Activated T-helper 1 cell treated with anti-CD3 and anti-CD28 coated beads, Interleukin-12 subunit alpha, Interleukin-12 subunit beta, Interleukin-2, Interleukin-4 antibody, amounts not matched to agents 30 ng/mL and 10 ng/mL and 1 ng/mL, durations not matched to agents 14 hours and 24 hours and 36 hours (primary cell): Measurements from ENCODE around the gene ZNF468. TPM values are rescaled to one million over a fixed set of nuclear protein-coding genes. Genes with fewer than 3 reads are reported as not detected.
"Not testable (repeated sequence)": the region's sequence is repeated elsewhere in the genome, so short reads cannot be mapped to it uniquely, and the experiment has no call there.

Experiments used
- DNase-seq: peaks from one replicate; pipeline ENCODE4 v3.0.0; 2021; ENCODE audit warnings: low spot score
- H3K27ac Mint-ChIP-seq: one replicate; pipeline ENCODE4 v1.8.0; 2021; ENCODE audit warnings: mild to moderate bottlenecking, mixed read lengths
- H3K27me3 Mint-ChIP-seq: one replicate; pipeline ENCODE4 v1.8.0; 2022; ENCODE audit warnings: mild to moderate bottlenecking, moderate library complexity, mixed read lengths; ENCODE audit not compliant: insufficient read depth
- H3K36me3 Mint-ChIP-seq: one replicate; pipeline ENCODE4 v1.8.0; 2021; ENCODE audit warnings: low read depth, mixed read lengths
- H3K4me1 Mint-ChIP-seq: one replicate; pipeline ENCODE4 v1.8.0; 2021; ENCODE audit warnings: low read depth, mixed read lengths
- H3K4me3 Mint-ChIP-seq: one replicate; pipeline ENCODE4 v1.8.0; 2021; ENCODE audit warnings: mild to moderate bottlenecking, moderate library complexity, mixed read lengths
- H3K9me3 Mint-ChIP-seq: one replicate; pipeline ENCODE4 v1.8.0; 2021; ENCODE audit warnings: mixed read lengths
- intact Hi-C: fragments of 100-400 bp; cut with micrococcal nuclease; formaldehyde crosslinking; loops from one replicate; pipeline ENCODE4 v1.15.1; 2024
- total RNA-seq: library from RNA; stranded (reverse); gene quantifications from 2 replicates; pipeline ENCODE4 v1.2.3, GENCODE V29; 2022

ZNF468 gene
- total RNA-seq, 1 donor from 2014 or later: 18.6 TPM

DNA sequence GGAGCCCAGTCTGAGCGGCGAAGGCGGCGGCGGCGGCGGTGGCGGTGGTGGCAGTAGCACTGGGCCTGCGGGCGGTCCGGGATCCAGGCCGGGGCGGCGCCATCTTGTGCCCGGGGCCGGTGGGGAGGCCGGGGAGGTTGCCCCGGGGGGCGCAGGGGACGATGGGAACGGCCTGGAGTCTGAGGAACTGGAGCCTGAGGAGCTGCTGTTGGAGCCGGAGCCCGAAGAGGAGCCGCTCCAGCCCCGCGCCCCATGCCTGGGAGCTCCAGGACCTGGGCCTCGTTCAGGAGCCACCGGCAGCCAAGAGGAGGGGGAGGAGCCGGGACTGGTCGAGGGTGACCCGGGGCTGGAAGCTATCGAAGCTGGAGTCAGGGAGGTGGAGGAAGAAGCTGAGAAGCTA lies 47.6 kb downstream of the ZNF468 start:
- Mint-ChIP-seq H3K4me3 (no peak overlapping the region), H3K9me3 (peaks cover 38% of the 10 kb centered on the region), H3K27me3 (no peaks in the 10 kb centered on the region), H3K4me1 (no peaks in the 10 kb centered on the region), H3K27ac (no peak overlapping the region), H3K36me3 (peaks cover 47% of the 10 kb centered on the region)
- intact Hi-C loops: no loop called here
- DNase-seq: no peak

- H3K36me3 Mint-ChIP-seq: peaks cover 67% of the 10 kb centered on the region
- H3K4me1 Mint-ChIP-seq, H3K27ac Mint-ChIP-seq, DNase-seq, H3K27me3 Mint-ChIP-seq, H3K4me3 Mint-ChIP-seq, intact Hi-C loops: not testable (repeated sequence)
- peaks cover 77% of the 10 kb centered on the region for H3K9me3 Mint-ChIP-seq
Measured at GRCh38 chr19:52799950-52800640, 57.3 kb downstream of the ZNF468 start.

- H3K27me3 Mint-ChIP-seq: no peaks in the 10 kb centered on the region
- no peak for DNase-seq
- no peak overlapping the region for H3K27ac Mint-ChIP-seq
- H3K36me3 Mint-ChIP-seq: peaks cover 16% of the 10 kb centered on the region
- H3K4me3 Mint-ChIP-seq: no peak overlapping the region
- intact Hi-C loops: loop anchor here (5.0 kb wide), 1 partner anchor 252 kb away; no protein-coding TSS in a partner anchor
- H3K4me1 Mint-ChIP-seq: peaks cover 23% of the 10 kb centered on the region
- H3K9me3 Mint-ChIP-seq: peaks cover 50% of the 10 kb centered on the region
Measured at GRCh38 chr19:52789440-52789839, 68.0 kb downstream of the ZNF468 start.

Other genes with a start within 250 kb of the ZNF468 start
- gene ZNF83, start 219.3 kb downstream of the ZNF468 start, total RNA-seq: 23.5 and 25.8 TPM in 2 replicates
- gene ZNF611, start 122.6 kb downstream of the ZNF468 start, total RNA-seq: 17.0 and 21.0 TPM in 2 replicates
- gene ZNF600, start 70.8 kb downstream of the ZNF468 start, total RNA-seq: 11.9 and 13.4 TPM in 2 replicates
- gene ZNF28, start 36.0 kb downstream of the ZNF468 start, total RNA-seq: 17.4 and 23.0 TPM in 2 replicates
- 10.5 and 11.0 TPM in 2 replicates for gene ZNF320, start 40.0 kb upstream of the ZNF468 start, total RNA-seq
- 4.2 and 4.6 TPM in 2 replicates for gene ZNF888, start 65.8 kb upstream of the ZNF468 start, total RNA-seq
- 7.0 and 9.4 TPM in 2 replicates for gene ZNF816, start 105.3 kb upstream of the ZNF468 start, total RNA-seq
- gene ERVV-1, start 156.3 kb upstream of the ZNF468 start, total RNA-seq: not detected in 2 replicates
- not detected in 2 replicates for gene ERVV-2, start 187.1 kb upstream of the ZNF468 start, total RNA-seq
- gene ZNF160, start 245.8 kb upstream of the ZNF468 start, total RNA-seq: 26.0 and 27.8 TPM in 2 replicates